Spleen (tissue), 7 donors: ENCODE results near the gene TECPR1.

Experiments
- CTCF ChIP-seq, 11 experiments: fragments of 200-600 bp in 7 of 11; fragments of 450-650 bp in 4 of 11; sonication (generic) in 4 of 11; IDR thresholded peaks in 8 of 11; conservative IDR thresholded peaks in 3 of 11; 1 replicate in 7 of 11; 2 replicates in 4 of 11; pipeline versions ENCODE4 v1.4.0 to v1.8.0; 2016 to 2021; ENCODE audit warnings: antibody characterized with exemption in 11 of 11, inconsistent platforms in 4 of 11, mild to moderate bottlenecking in 1 of 11
- POLR2A ChIP-seq, 3 donors: fragments of 450-650 bp; IDR thresholded peaks; one replicate each; pipeline ENCODE4 v1.5.1; 2017; ENCODE audit warnings: antibody characterized with exemption in 3 of 3, mild to moderate bottlenecking in 1 of 3
- donor health status: DM: no; HTN: no; CAD: no; lungs with moderate emphysema.
- donor health status: DM: no; HTN: no; CAD: no.
- donor health status: DM: no; HTN: no; CAD: no.

DNA sequence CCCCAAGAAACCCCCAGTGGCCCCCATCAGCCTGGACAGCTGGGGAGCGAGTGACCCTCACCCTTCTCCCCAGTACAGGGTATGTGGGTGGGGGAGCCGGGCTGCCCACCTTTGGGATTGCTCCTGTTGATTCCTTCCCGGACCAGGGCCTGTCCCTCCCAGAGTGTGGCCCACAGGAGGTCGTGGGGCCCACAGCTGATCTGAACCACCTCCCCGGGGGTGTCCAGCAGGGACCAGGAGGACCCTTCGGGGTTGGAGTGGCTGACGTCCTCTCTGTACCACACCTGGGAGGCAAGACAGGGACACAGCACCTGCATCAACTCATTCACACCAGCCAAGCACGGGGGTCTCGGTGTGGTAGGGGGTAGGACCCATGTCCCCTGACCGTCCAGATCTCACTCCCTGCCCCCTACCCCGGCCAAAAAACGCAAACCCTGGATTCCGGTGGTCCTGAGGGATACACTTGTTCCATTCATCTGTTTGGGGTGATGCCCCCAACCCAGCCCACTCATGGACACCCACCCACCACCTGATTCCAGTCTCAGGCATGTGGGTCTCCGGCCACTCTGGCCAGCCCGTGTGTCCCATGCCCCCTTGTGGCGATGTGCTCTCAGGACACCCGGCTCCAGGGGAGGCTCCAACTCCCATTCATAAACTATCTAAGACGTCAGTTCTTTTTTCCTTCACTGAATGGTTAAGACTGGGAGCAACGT, 10.9 kb downstream of the TECPR1 start:
- peak; percentile 25 to 80 (median 68) for TF ChIP-seq CTCF (IDR thresholded peaks at IDR 0.05 in 8 of 11, conservative IDR thresholded peaks at IDR 0.05 in 3 of 11)
- no peak for TF ChIP-seq POLR2A (IDR thresholded peaks at IDR 0.05)
